HepG2 (cell line): ENCODE data around the gene SOX13. TPM values are rescaled to one million over a fixed set of nuclear protein-coding genes. Genes with fewer than 3 reads are reported as not detected.
A peak's percentile ranks its signal among the peaks of the same experiment; 100 is the strongest.

ENCODE experiments used
- AGO2 ChIP-seq: fragments of 200-400 bp; formaldehyde crosslinking; optimal IDR thresholded peaks from 2 replicates; pipeline ENCODE3; 2017; ENCODE audit warnings: mild to moderate bottlenecking, low read depth, low read length, moderate library complexity
- BRD4 ChIP-seq: sonication (generic); formaldehyde crosslinking; IDR thresholded peaks from 2 replicates; pipeline ENCODE4 v1.4.0; 2020; ENCODE audit warnings: missing genetic modification reagents
- E2F5 ChIP-seq: sonication (generic); formaldehyde crosslinking; conservative IDR thresholded peaks from 2 replicates; pipeline ENCODE4 v1.4.0; 2020; ENCODE audit warnings: missing genetic modification reagents
- EEA1 ChIP-seq: sonication (generic); formaldehyde crosslinking; IDR thresholded peaks from 2 replicates; pipeline ENCODE4 v1.5.1; 2020; ENCODE audit warnings: mild to moderate bottlenecking, missing genetic modification reagents, borderline replicate concordance
- HDAC1 ChIP-seq: sonication (generic); formaldehyde crosslinking; IDR thresholded peaks from 2 replicates; pipeline ENCODE4 v1.5.1; 2020; ENCODE audit warnings: mild to moderate bottlenecking, missing genetic modification reagents
- HOXD1 ChIP-seq: sonication (generic); formaldehyde crosslinking; IDR thresholded peaks from 2 replicates; pipeline ENCODE4 v1.5.0; 2020; ENCODE audit warnings: missing genetic modification reagents
- IRF1 ChIP-seq: sonication (generic); formaldehyde crosslinking; IDR thresholded peaks from 2 replicates; pipeline ENCODE4 v1.4.0; 2020; ENCODE audit warnings: low read depth, mild to moderate bottlenecking, missing genetic modification reagents
- PATZ1 ChIP-seq: sonication (generic); formaldehyde crosslinking; IDR thresholded peaks from 2 replicates; pipeline ENCODE4 v1.4.0; 2020; ENCODE audit warnings: missing genetic modification reagents
- PAXIP1 ChIP-seq: sonication (generic); formaldehyde crosslinking; conservative IDR thresholded peaks from 2 replicates; pipeline ENCODE4 v1.4.0; 2020; ENCODE audit warnings: mild to moderate bottlenecking, missing genetic modification reagents, moderate library complexity
- REPIN1 ChIP-seq: sonication (generic); formaldehyde crosslinking; IDR thresholded peaks from 2 replicates; pipeline ENCODE4 v1.8.0; 2022; ENCODE audit warnings: missing genetic modification reagents, low read depth, mild to moderate bottlenecking, borderline replicate concordance
- RFX3 ChIP-seq: IDR thresholded peaks from 2 replicates; pipeline ENCODE4 v1.6.1; 2016; ENCODE audit warnings: missing biosample characterization, missing genetic modification reagents
- RFXANK ChIP-seq: IDR thresholded peaks from 2 replicates; pipeline ENCODE4 v1.6.1; 2016
- TBP ChIP-seq: sonication (generic); formaldehyde crosslinking; IDR thresholded peaks from 2 replicates; pipeline ENCODE4 v1.5.0; 2020; ENCODE audit warnings: missing genetic modification reagents
- TP53 ChIP-seq: sonication (generic); formaldehyde crosslinking; conservative IDR thresholded peaks from 2 replicates; pipeline ENCODE4 v1.4.0; 2020; ENCODE audit warnings: missing genetic modification reagents
- ZBTB34 ChIP-seq: sonication (generic); formaldehyde crosslinking; IDR thresholded peaks from 2 replicates; pipeline ENCODE4 v1.8.0; 2022; ENCODE audit warnings: mild to moderate bottlenecking, missing genetic modification reagents
- ZFP36 ChIP-seq: fragments of 150-350 bp; IDR thresholded peaks from 2 replicates; pipeline ENCODE4 v1.6.1; 2018; ENCODE audit warnings: borderline replicate concordance, low read length, low read depth; ENCODE audit not compliant: partially characterized antibody
- ZKSCAN1 ChIP-seq: fragments of 150-350 bp; IDR thresholded peaks from 2 replicates; pipeline ENCODE4 v1.6.1; 2014; ENCODE audit warnings: low read length
- ZMYM4 ChIP-seq: sonication (generic); formaldehyde crosslinking; IDR thresholded peaks from 2 replicates; pipeline ENCODE4 v1.8.1; 2023; ENCODE audit warnings: mild to moderate bottlenecking, missing genetic modification reagents
- ZNF317 ChIP-seq: sonication (generic); formaldehyde crosslinking; IDR thresholded peaks from 2 replicates; pipeline ENCODE4 v1.5.0; 2020; ENCODE audit warnings: mild to moderate bottlenecking, missing genetic modification reagents
- ZNF691 ChIP-seq: sonication (generic); formaldehyde crosslinking; IDR thresholded peaks from 2 replicates; pipeline ENCODE4 v1.4.0; 2020; ENCODE audit warnings: missing genetic modification reagents, low read depth, mild to moderate bottlenecking, borderline replicate concordance
- polyA plus RNA-seq, 8 experiments: library from polyadenylated mRNA; depleted of rRNA in 3 of 8; stranded (reverse) in 7 of 8; unstranded in 1 of 8; fragments of >200 nt; fragmentation: Illumina TruSeq in 4 of 8; extraction: Trizol in 4 of 8; gene quantifications; 2 replicates each; pipeline versions ENCODE4 v1.2.1 to v1.2.3, GENCODE V29; 2011 to 2016; ENCODE audit warnings: low read depth in 4 of 8, missing spikeins in 1 of 8, mixed read lengths in 1 of 8; ENCODE audit not compliant: insufficient read depth in 1 of 8
- total RNA-seq, 5 experiments: library from RNA; depleted of rRNA; stranded (reverse); fragments of >200 nt; fragmentation: Illumina TruSeq; extraction: Trizol; gene quantifications; 2 replicates each; pipeline ENCODE4 v1.2.3, GENCODE V29; 2016; ENCODE audit warnings: low read depth in 1 of 5

SOX13 gene
- total and polyA plus RNA-seq, 2 of the 13 experiments (the other 11 are each of a cell fraction or from before 2014, with no cell fraction given) = 13.3 to 15.8 TPM

- TF ChIP-seq ZBTB34 (CRISPR knock-in tag) = peak; percentile 60; the same call in 1 of the 2 replicates
- no peak for TF ChIP-seq E2F5
- TF ChIP-seq RFXANK (CRISPR knock-in tag) = no peak
- peak; percentile 16 for TF ChIP-seq AGO2
- TF ChIP-seq HOXD1 (CRISPR knock-in tag) = no peak
- no peak for TF ChIP-seq IRF1 (CRISPR knock-in tag)
- TF ChIP-seq HDAC1 (CRISPR knock-in tag) = 0 out of 2 replicates have a peak, but pooled peaks have one; percentile 37
- no peak for TF ChIP-seq TP53
- TF ChIP-seq ZFP36 = no peak
- TF ChIP-seq RFX3 = no peak
- TF ChIP-seq ZNF317 (CRISPR knock-in tag) = no peak
- no peak for TF ChIP-seq PATZ1
- no peak for TF ChIP-seq TBP (CRISPR knock-in tag)
- no peak for TF ChIP-seq ZKSCAN1
- TF ChIP-seq EEA1 (CRISPR knock-in tag) = no peak
- TF ChIP-seq PAXIP1 (CRISPR knock-in tag) = no peak
- no peak; the same call in 1 of the 2 replicates for TF ChIP-seq ZMYM4 (CRISPR knock-in tag)
- peak; percentile 41; the same call in 1 of the 2 replicates for TF ChIP-seq REPIN1
- TF ChIP-seq BRD4 = no peak
- TF ChIP-seq ZNF691 = no peak
These were observed 78.0 kb downstream of the SOX13 start (continued) for GRCh38 chr1:204150702-204151551.
